ENCODE measurements around the gene CBL. TPM values are rescaled to one million over a fixed set of nuclear protein-coding genes. Genes with fewer than 3 reads are reported as not detected.

Gene CBL
- total RNA-seq, 1 donor = 11.4 TPM

GRCh38 chr11:119357074-119357473, 150.9 kb downstream of the CBL start:
- H3K4me3 ChIP-seq (ENCODE audit: low read depth, low read length) = peak overlapping the region; percentile 67
- no peak for TF ChIP-seq CTCF (IDR thresholded peaks at IDR 0.05; ENCODE audit: insufficient read depth, low read length)
- DNase-seq (ENCODE audit: low read depth) = no peak

Small RNA genes lying within 50 kb of the gene (small RNA-seq; reads per million reads assigned to genes)
- gene RF01225 (not detected), gene RNU6-262P (not detected)

Other genes starting within 250 kb of the CBL start
- gene FOXR1, start 234.6 kb upstream of the CBL start, total RNA-seq (ENCODE audit: low replicate concordance) = not detected in 2 replicates
- 30.9 and 63.4 TPM in 2 replicates for gene CENATAC, start 208.2 kb upstream of the CBL start, total RNA-seq (ENCODE audit: low replicate concordance)
- 796 and 2,500 TPM in 2 replicates for gene RPS25, start 188.0 kb upstream of the CBL start, total RNA-seq (ENCODE audit: low replicate concordance)
- 61.2 and 79.9 TPM in 2 replicates for gene TRAPPC4, start 187.6 kb upstream of the CBL start, total RNA-seq (ENCODE audit: low replicate concordance)
- 13.4 and 15.5 TPM in 2 replicates for gene SLC37A4, start 175.5 kb upstream of the CBL start, total RNA-seq (ENCODE audit: low replicate concordance)
- gene HYOU1, start 149.1 kb upstream of the CBL start, total RNA-seq (ENCODE audit: low replicate concordance) = 117 and 126 TPM in 2 replicates
- gene VPS11, start 138.5 kb upstream of the CBL start, total RNA-seq (ENCODE audit: low replicate concordance) = 16.8 and 29.4 TPM in 2 replicates
- 5.3 and 14.9 TPM in 2 replicates for gene HMBS, start 121.5 kb upstream of the CBL start, total RNA-seq (ENCODE audit: low replicate concordance)
- 7.0 and 30.5 TPM in 2 replicates for gene DPAGT1, start 104.5 kb upstream of the CBL start, total RNA-seq (ENCODE audit: low replicate concordance)
- gene C2CD2L, start 99.0 kb upstream of the CBL start, total RNA-seq (ENCODE audit: low replicate concordance) = 2.6 and 4.9 TPM in 2 replicates
- gene HINFP, start 84.8 kb upstream of the CBL start, total RNA-seq (ENCODE audit: low replicate concordance) = 8.7 and 19.1 TPM in 2 replicates
- gene ABCG4, start 57.3 kb upstream of the CBL start, total RNA-seq (ENCODE audit: low replicate concordance) = 0.08 TPM in 1 of 2 replicates, not detected in the other
- 16.5 and 18.3 TPM in 2 replicates for gene NLRX1, start 37.6 kb upstream of the CBL start, total RNA-seq (ENCODE audit: low replicate concordance)
- not detected in 2 replicates for gene NHERF4, start 20.9 kb upstream of the CBL start, total RNA-seq (ENCODE audit: low replicate concordance)
- 2.2 and 52.1 TPM in 2 replicates for gene MCAM, start 110.8 kb downstream of the CBL start, total RNA-seq (ENCODE audit: low replicate concordance)
- gene RNF26, start 128.2 kb downstream of the CBL start, total RNA-seq (ENCODE audit: low replicate concordance) = 4.7 and 7.1 TPM in 2 replicates
- gene C1QTNF5, start 134.5 kb downstream of the CBL start, total RNA-seq (ENCODE audit: low replicate concordance) = 5.3 and 90.8 TPM in 2 replicates
- 0.08 TPM in 1 of 2 replicates, not detected in the other for gene MFRP, start 140.4 kb downstream of the CBL start, total RNA-seq (ENCODE audit: low replicate concordance)
- 0.36 TPM in 1 of 2 replicates, not detected in the other for gene USP2, start 175.4 kb downstream of the CBL start, total RNA-seq (ENCODE audit: low replicate concordance)
- gene THY1, start 216.8 kb downstream of the CBL start, total RNA-seq (ENCODE audit: low replicate concordance) = 96.6 and 164 TPM in 2 replicates

All from fibroblast of the aortic adventitia (primary cell).